Measurements from ENCODE around the gene LRRC45. TPM values are rescaled to one million over a fixed set of nuclear protein-coding genes. Genes with fewer than 3 reads are reported as not detected.

LRRC45 gene
- total and polyA plus RNA-seq, 2 of the 4 experiments (the other 2 are of a cell fraction), result 7.2 to 10.2 TPM

GRCh38 chr17:82018152-82018988 is 4.7 kb upstream of the LRRC45 start:
- Histone ChIP-seq H3K4ac (ENCODE audit: low read depth, low read length) (no peak overlapping the region), H2BK120ac (ENCODE audit: low read depth, low read length) (no peak overlapping the region), H3K9me1 (ENCODE audit: insufficient read depth, low read length) (no peaks in the 10 kb centered on the region), H2AFZ (replicated peaks; ENCODE audit: low read length, poor library complexity) (peak overlapping the region; percentile 21), H3K4me2 (ENCODE audit: low read depth, low read length) (no peak overlapping the region), H4K5ac (ENCODE audit: low read depth, low read length) (no peak overlapping the region), H3K36me3 (ENCODE audit: control insufficient read depth, insufficient read depth, low read length) (peaks cover 6% of the 10 kb centered on the region; the same call in 1 of the 2 replicates), H3K9ac (ENCODE audit: low read depth, low read length) (no peak overlapping the region), H3K79me1 (ENCODE audit: low read depth in 1 of 2, low read length in 2 of 2) (peaks cover 6 to 32% of the 10 kb centered on the region in 2 experiments), H4K8ac (ENCODE audit: low read depth in 2 of 2, low read length in 2 of 2) (no peak overlapping the region), H4K91ac (ENCODE audit: insufficient read depth, low read depth, low read length) (no peak overlapping the region), H2BK20ac (ENCODE audit: low read depth, low read length) (no peak overlapping the region), H2AK9ac (replicated peaks; ENCODE audit: low read depth, low read length, poor library complexity) (peak overlapping the region; percentile 15), H4K20me1 (ENCODE audit: insufficient read depth, low read length) (peaks cover 24% of the 10 kb centered on the region), H3K4me3 (ENCODE audit: insufficient read depth, low read depth, low read length) (no peak overlapping the region), H2BK15ac (ENCODE audit: low read depth, low read length) (no peak overlapping the region), H3K23ac (ENCODE audit: low read depth, low read length) (no peak overlapping the region), H3K18ac (ENCODE audit: low read depth, low read length) (no peak overlapping the region), H3K56ac (ENCODE audit: extremely low read depth, insufficient read depth, low read length) (no peak overlapping the region), H3K27ac (ENCODE audit: insufficient read depth, low read length) (no peak overlapping the region), H3K4me1 (ENCODE audit: control insufficient read depth, insufficient read depth, low read length) (peaks cover 8% of the 10 kb centered on the region), H3K14ac (replicated peaks; ENCODE audit: low read depth, low read length) (no peak overlapping the region), H2BK5ac (ENCODE audit: low read depth, low read length, poor library complexity, severe bottlenecking) (no peak overlapping the region), H3K9me3 (ENCODE audit: control insufficient read depth, insufficient read depth, low read length) (no peaks in the 10 kb centered on the region), H3K27me3 (ENCODE audit: control insufficient read depth, insufficient read depth, low read length) (no peaks in the 10 kb centered on the region), H2AK5ac (ENCODE audit: low read depth, low read length) (no peak overlapping the region; the same call in 1 of the 2 replicates)
- no TSS peak for BruUV-seq (replicated peaks)
- 72% methylated on average over 5 of the region's 19 CpGs; no CpG with 5 or more reads in 1 of the 2 experiments for WGBS, 2 experiments (ENCODE audit: extremely low coverage in 2 of 2, insufficient read length in 1 of 2)
- in situ Hi-C loops (cut with MboI; ENCODE audit: low sequenced_read_pairs), result loop anchor here (5.0 kb wide), 1 partner anchor 51 kb away; no protein-coding TSS in a partner anchor
- ChIA-PET CTCF (interaction anchor here (3.6 kb wide), 1 partner anchor 59 kb away, joined by 17 read pairs; no protein-coding TSS in a partner anchor), POLR2A (ENCODE audit: unreplicated experiment) (no interaction called here)
- DNase-seq (no peak), ATAC-seq (ENCODE audit: low read depth) (no peak)
- TF ChIP-seq RAD21 (IDR thresholded peaks at IDR 0.05; ENCODE audit: low read length) (no peak), NFE2L2 (IDR thresholded peaks at IDR 0.05; ENCODE audit: low read depth, low read length) (no peak)
- intact Hi-C loops (cut with micrococcal nuclease), result no loop called here
- dilution Hi-C loops (cut with HindIII; ENCODE audit: low sequenced_read_pairs, unreplicated experiment), result no loop called here

All from IMR-90 (cell line).